ENCODE data around the gene TNFRSF14.

TNFRSF14 gene

GRCh38 chr1:2517966-2518365 is 38.2 kb upstream of the TNFRSF14 start:
- no peak for TF ChIP-seq POLR2A (IDR thresholded peaks at IDR 0.05; ENCODE audit: low read depth, low read length)
- FAIRE-seq = no peak
- no peak for DNase-seq (ENCODE audit: insufficient read length, low spot score)

GRCh38 chr1:2518528-2518927 is 37.6 kb upstream of the TNFRSF14 start:
- DNase-seq (ENCODE audit: insufficient read length, low spot score) (no peak), FAIRE-seq (no peak)
- TF ChIP-seq POLR2A (IDR thresholded peaks at IDR 0.05; ENCODE audit: low read depth, low read length) = no peak

GRCh38 chr1:2519029-2519685 is 37.0 kb upstream of the TNFRSF14 start:
- FAIRE-seq = no peak
- no peak for TF ChIP-seq POLR2A (IDR thresholded peaks at IDR 0.05; ENCODE audit: low read depth, low read length)

GRCh38 chr1:2519729-2520128 is 36.4 kb upstream of the TNFRSF14 start:
- TF ChIP-seq POLR2A (IDR thresholded peaks at IDR 0.05; ENCODE audit: low read depth, low read length) = no peak
- FAIRE-seq (no peak), DNase-seq (ENCODE audit: insufficient read length, low spot score) (no peak)

More at GRCh38 chr1:2519029-2519685, 37.0 kb upstream of the TNFRSF14 start:
- DNase-seq (ENCODE audit: insufficient read length, low spot score) = no peak

GRCh38 chr1:2520206-2520605 is 36.0 kb upstream of the TNFRSF14 start:
- no peak for FAIRE-seq
- no peak for DNase-seq (ENCODE audit: insufficient read length, low spot score)
- TF ChIP-seq POLR2A (IDR thresholded peaks at IDR 0.05; ENCODE audit: low read depth, low read length) = no peak

GRCh38 chr1:2520806-2521205 is 35.4 kb upstream of the TNFRSF14 start:
- TF ChIP-seq POLR2A (IDR thresholded peaks at IDR 0.05; ENCODE audit: low read depth, low read length) = no peak
- FAIRE-seq (no peak), DNase-seq (ENCODE audit: insufficient read length, low spot score) (no peak)

- no peak for FAIRE-seq
Observed at GRCh38 chr1:2522230-2522629, 33.9 kb upstream of the TNFRSF14 start.

GRCh38 chr1:2523191-2523890 is 32.8 kb upstream of the TNFRSF14 start:
- no peak for TF ChIP-seq POLR2A (IDR thresholded peaks at IDR 0.05; ENCODE audit: low read depth, low read length)
- FAIRE-seq (no peak), DNase-seq (ENCODE audit: insufficient read length, low spot score) (no peak)

More at GRCh38 chr1:2522230-2522629, 33.9 kb upstream of the TNFRSF14 start:
- TF ChIP-seq POLR2A (IDR thresholded peaks at IDR 0.05; ENCODE audit: low read depth, low read length) = no peak
- no peak for DNase-seq (ENCODE audit: insufficient read length, low spot score)

GRCh38 chr1:2523891-2524609 is 32.1 kb upstream of the TNFRSF14 start:
- DNase-seq (ENCODE audit: insufficient read length, low spot score) (no peak), FAIRE-seq (no peak)
- no peak for TF ChIP-seq POLR2A (IDR thresholded peaks at IDR 0.05; ENCODE audit: low read depth, low read length)

GRCh38 chr1:2525572-2525919 is 30.6 kb upstream of the TNFRSF14 start:
- DNase-seq (ENCODE audit: insufficient read length, low spot score) = no peak
- TF ChIP-seq POLR2A (IDR thresholded peaks at IDR 0.05; ENCODE audit: low read depth, low read length) = no peak
- no peak for FAIRE-seq

GRCh38 chr1:2525920-2526823 is 30.0 kb upstream of the TNFRSF14 start, which contains the start of gene PANK4:
Gene PANK4, minus strand, starts transcription at chr1:2526596. Its CDS starts 9 bp downstream, at chr1:2526587.
- peak; percentile 91 for DNase-seq (ENCODE audit: insufficient read length, low spot score)

GRCh38 chr1:2526824-2527555 is 29.2 kb upstream of the TNFRSF14 start:
- FAIRE-seq (no peak), DNase-seq (ENCODE audit: insufficient read length, low spot score) (peak; percentile 80)
- no peak for TF ChIP-seq POLR2A (IDR thresholded peaks at IDR 0.05; ENCODE audit: low read depth, low read length)

More at GRCh38 chr1:2525920-2526823, 30.0 kb upstream of the TNFRSF14 start, which contains the start of gene PANK4:
- no peak for FAIRE-seq
- peak; percentile 49; the same call in 1 of the 2 replicates for TF ChIP-seq POLR2A (IDR thresholded peaks at IDR 0.05; ENCODE audit: low read depth, low read length)

GRCh38 chr1:2527556-2527860 is 28.7 kb upstream of the TNFRSF14 start:
- FAIRE-seq (no peak), DNase-seq (ENCODE audit: insufficient read length, low spot score) (no peak)
- no peak for TF ChIP-seq POLR2A (IDR thresholded peaks at IDR 0.05; ENCODE audit: low read depth, low read length)
